Measurements from ENCODE around the gene WIPF1. TPM values are rescaled to one million over a fixed set of nuclear protein-coding genes. Genes with fewer than 3 reads are reported as not detected.

Gene WIPF1
- total RNA-seq, 1 experiment from 2014 or later, result 0.59 TPM

- no peak for TF ChIP-seq ATF3 (IDR thresholded peaks at IDR 0.05)
- no peak for TF ChIP-seq JUND (IDR thresholded peaks at IDR 0.05)
- no peak for TF ChIP-seq FOSL1 (IDR thresholded peaks at IDR 0.05; ENCODE audit: low read depth)
- TF ChIP-seq SRF (IDR thresholded peaks at IDR 0.05; ENCODE audit: low read depth), result no peak
- TF ChIP-seq TCF7L2 (IDR thresholded peaks at IDR 0.05; ENCODE audit: borderline replicate concordance, extremely low read depth, insufficient read depth, insufficient read length), result no peak
- TF ChIP-seq YY1 (IDR thresholded peaks at IDR 0.05; ENCODE audit: extremely low read depth, insufficient replicate concordance, low read depth, low read length), result no peak
Measured at GRCh38 chr2:174607989-174608865, 10.6 kb upstream of the WIPF1 start (continued).

DNA sequence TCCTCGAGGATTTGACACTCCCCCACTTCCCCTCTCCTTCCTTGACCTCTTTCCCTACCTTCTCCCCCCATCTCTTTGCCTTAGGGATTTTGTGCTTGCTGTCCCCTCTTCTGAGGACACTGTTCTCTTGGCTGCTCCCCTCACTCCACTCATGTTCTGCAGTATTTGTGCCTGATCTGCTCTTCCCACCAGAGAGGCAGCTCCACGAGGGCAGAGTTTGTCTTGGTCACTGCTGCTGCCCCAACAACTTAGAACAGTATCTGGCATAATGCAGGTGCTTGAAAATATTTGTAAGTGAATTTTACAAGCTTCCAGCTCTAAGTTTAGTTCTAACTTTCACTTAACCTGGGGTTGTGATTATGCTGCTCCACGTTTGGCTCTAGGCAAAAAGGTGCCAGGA, 10.0 kb upstream of the WIPF1 start:
- BruUV-seq (replicated peaks), result no TSS peak
- no peaks in the 10 kb centered on the region for H3K36me3 ChIP-seq (ENCODE audit: control insufficient read depth in 1 of 2, insufficient read depth in 2 of 2, low read length in 2 of 2)
- no peaks in the 10 kb centered on the region for H4K20me1 ChIP-seq (ENCODE audit: insufficient read depth)
- H3K27ac ChIP-seq (ENCODE audit: low read depth, low read length), result no peak overlapping the region
- no peaks in the 10 kb centered on the region for H3K9me2 ChIP-seq (ENCODE audit: insufficient read depth)
- no peak overlapping the region for H3K4me3 ChIP-seq (replicated peaks in 1 of 2; ENCODE audit: low read depth in 1 of 2, low read length in 2 of 2)
- no peaks in the 10 kb centered on the region for H3K79me2 ChIP-seq (ENCODE audit: insufficient read depth, low read length)
- H3K9me3 ChIP-seq (ENCODE audit: control insufficient read depth in 1 of 2, insufficient read depth in 1 of 2, low read depth in 1 of 2, low read length in 2 of 2), result no peaks in the 10 kb centered on the region
- POLR2A ChIA-PET, result no interaction called here
- H3K27me3 ChIP-seq (ENCODE audit: insufficient read depth, low read length), result no peaks in the 10 kb centered on the region
- intact Hi-C loops (cut with micrococcal nuclease), result no loop called here
- no peak overlapping the region for H3K9ac ChIP-seq (ENCODE audit: low read length)
- no peak overlapping the region for H2AFZ ChIP-seq (ENCODE audit: low read depth, low read length, poor library complexity, severe bottlenecking)
- no peak overlapping the region for H3K4me2 ChIP-seq (ENCODE audit: low read length)
- no peaks in the 10 kb centered on the region for H3K4me1 ChIP-seq (ENCODE audit: control insufficient read depth in 1 of 2, insufficient read depth in 2 of 2, low read length in 2 of 2)
- DNase-seq (ENCODE audit: low read depth, low spot score) (no peak), ATAC-seq (no peak)
- RAD21 ChIA-PET (ENCODE audit: low non-redundant PET in 1 of 2, low total read pairs in 2 of 2, uncharacterized antibody in 2 of 2, unreplicated experiment in 2 of 2), result no interaction called here
- CTCF ChIA-PET, result no interaction called here
- TF ChIP-seq ELF1 (IDR thresholded peaks at IDR 0.05; ENCODE audit: borderline replicate concordance, low read depth) (no peak), YY1 (IDR thresholded peaks at IDR 0.05; ENCODE audit: extremely low read depth, insufficient replicate concordance, low read depth, low read length) (no peak), ZFX (IDR thresholded peaks at IDR 0.05) (no peak), RAD21 (IDR thresholded peaks at IDR 0.05; ENCODE audit: low read depth) (no peak), ATF3 (IDR thresholded peaks at IDR 0.05) (no peak), CTCF (IDR thresholded peaks at IDR 0.05 in 2 of 3, conservative IDR thresholded peaks at IDR 0.05 in 1 of 3; ENCODE audit: borderline replicate concordance in 1 of 3, insufficient read depth in 1 of 3, low read depth in 2 of 3, low read length in 2 of 3) (no peak), SRF (IDR thresholded peaks at IDR 0.05; ENCODE audit: low read depth) (no peak), EGR1 (IDR thresholded peaks at IDR 0.05; ENCODE audit: low read depth) (no peak), CEBPB (IDR thresholded peaks at IDR 0.05; ENCODE audit: low read depth) (no peak), JUND (IDR thresholded peaks at IDR 0.05) (no peak), TCF7L2 (IDR thresholded peaks at IDR 0.05; ENCODE audit: borderline replicate concordance, extremely low read depth, insufficient read depth, insufficient read length) (no peak), EZH2 (IDR thresholded peaks at IDR 0.05) (no peak)
- TF ChIP-seq, protein P1, sequence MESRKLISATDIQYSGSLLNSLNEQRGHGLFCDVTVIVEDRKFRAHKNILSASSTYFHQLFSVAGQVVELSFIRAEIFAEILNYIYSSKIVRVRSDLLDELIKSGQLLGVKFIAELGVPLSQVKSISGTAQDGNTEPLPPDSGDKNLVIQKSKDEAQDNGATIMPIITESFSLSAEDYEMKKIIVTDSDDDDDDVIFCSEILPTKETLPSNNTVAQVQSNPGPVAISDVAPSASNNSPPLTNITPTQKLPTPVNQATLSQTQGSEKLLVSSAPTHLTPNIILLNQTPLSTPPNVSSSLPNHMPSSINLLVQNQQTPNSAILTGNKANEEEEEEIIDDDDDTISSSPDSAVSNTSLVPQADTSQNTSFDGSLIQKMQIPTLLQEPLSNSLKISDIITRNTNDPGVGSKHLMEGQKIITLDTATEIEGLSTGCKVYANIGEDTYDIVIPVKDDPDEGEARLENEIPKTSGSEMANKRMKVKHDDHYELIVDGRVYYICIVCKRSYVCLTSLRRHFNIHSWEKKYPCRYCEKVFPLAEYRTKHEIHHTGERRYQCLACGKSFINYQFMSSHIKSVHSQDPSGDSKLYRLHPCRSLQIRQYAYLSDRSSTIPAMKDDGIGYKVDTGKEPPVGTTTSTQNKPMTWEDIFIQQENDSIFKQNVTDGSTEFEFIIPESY (IDR thresholded peaks at IDR 0.05; ENCODE audit: extremely low read depth, insufficient replicate concordance, low read length), result no peak
- TF ChIP-seq, protein P2, sequence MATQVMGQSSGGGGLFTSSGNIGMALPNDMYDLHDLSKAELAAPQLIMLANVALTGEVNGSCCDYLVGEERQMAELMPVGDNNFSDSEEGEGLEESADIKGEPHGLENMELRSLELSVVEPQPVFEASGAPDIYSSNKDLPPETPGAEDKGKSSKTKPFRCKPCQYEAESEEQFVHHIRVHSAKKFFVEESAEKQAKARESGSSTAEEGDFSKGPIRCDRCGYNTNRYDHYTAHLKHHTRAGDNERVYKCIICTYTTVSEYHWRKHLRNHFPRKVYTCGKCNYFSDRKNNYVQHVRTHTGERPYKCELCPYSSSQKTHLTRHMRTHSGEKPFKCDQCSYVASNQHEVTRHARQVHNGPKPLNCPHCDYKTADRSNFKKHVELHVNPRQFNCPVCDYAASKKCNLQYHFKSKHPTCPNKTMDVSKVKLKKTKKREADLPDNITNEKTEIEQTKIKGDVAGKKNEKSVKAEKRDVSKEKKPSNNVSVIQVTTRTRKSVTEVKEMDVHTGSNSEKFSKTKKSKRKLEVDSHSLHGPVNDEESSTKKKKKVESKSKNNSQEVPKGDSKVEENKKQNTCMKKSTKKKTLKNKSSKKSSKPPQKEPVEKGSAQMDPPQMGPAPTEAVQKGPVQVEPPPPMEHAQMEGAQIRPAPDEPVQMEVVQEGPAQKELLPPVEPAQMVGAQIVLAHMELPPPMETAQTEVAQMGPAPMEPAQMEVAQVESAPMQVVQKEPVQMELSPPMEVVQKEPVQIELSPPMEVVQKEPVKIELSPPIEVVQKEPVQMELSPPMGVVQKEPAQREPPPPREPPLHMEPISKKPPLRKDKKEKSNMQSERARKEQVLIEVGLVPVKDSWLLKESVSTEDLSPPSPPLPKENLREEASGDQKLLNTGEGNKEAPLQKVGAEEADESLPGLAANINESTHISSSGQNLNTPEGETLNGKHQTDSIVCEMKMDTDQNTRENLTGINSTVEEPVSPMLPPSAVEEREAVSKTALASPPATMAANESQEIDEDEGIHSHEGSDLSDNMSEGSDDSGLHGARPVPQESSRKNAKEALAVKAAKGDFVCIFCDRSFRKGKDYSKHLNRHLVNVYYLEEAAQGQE (IDR thresholded peaks at IDR 0.05; ENCODE audit: low read depth), result no peak

All from HCT116 (cell line).